ENCODE results near the gene GCNT2.
"Not testable (repeated sequence)": the region's sequence is repeated elsewhere in the genome, so short reads cannot be mapped to it uniquely, and the experiment has no call there.

GCNT2 gene

GRCh38 chr6:10595731-10596664 lies 74.8 kb downstream of the GCNT2 start:
- no peak for TF ChIP-seq CTCF (IDR thresholded peaks at IDR 0.05; ENCODE audit: low read depth, low read length)
- H3K4me1 ChIP-seq: no peaks in the 10 kb centered on the region
- no peaks in the 10 kb centered on the region for H3K9me3 ChIP-seq
- H3K36me3 ChIP-seq: no peaks in the 10 kb centered on the region
- DNase-seq: no peak
- H3K4me3 ChIP-seq (ENCODE audit: low read depth, low read length): no peak overlapping the region
- H3K27me3 ChIP-seq: no peaks in the 10 kb centered on the region

DNA sequence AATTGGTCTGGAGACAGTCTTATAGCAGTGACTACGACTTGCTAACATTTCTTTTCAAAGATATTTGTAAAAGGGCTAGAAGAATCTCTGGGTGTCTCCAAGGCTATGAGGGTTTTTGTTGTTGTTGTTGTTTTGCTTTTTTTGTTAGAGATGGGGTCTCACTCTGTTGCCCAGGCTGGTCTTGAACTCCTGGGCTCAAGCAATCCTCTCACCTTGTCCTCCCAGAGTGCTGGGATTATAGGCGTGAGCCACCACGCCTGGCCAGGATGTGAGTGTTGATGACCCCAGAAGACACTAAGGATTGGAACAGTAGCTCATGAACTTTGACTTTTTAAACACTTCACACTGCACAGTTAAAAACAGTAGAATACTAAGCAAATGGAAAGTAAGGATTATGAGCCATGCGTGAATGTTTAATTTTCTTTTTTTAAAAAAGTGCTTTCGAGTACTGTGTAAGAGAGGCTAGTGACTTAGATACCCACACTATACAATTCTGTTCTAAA lies 76.4 kb downstream of the GCNT2 start:
- no peaks in the 10 kb centered on the region for H3K9me3 ChIP-seq
- no peak for TF ChIP-seq CTCF (IDR thresholded peaks at IDR 0.05; ENCODE audit: low read depth, low read length)
- no peak for DNase-seq
- no peaks in the 10 kb centered on the region for H3K27me3 ChIP-seq
- H3K4me1 ChIP-seq: no peaks in the 10 kb centered on the region
- H3K36me3 ChIP-seq: no peaks in the 10 kb centered on the region
- H3K4me3 ChIP-seq (ENCODE audit: low read depth, low read length): no peak overlapping the region

GRCh38 chr6:10598084-10598960 lies 77.2 kb downstream of the GCNT2 start:
- TF ChIP-seq CTCF (IDR thresholded peaks at IDR 0.05; ENCODE audit: low read depth, low read length): no peak
- Histone ChIP-seq H3K4me3 (ENCODE audit: low read depth, low read length) (no peak overlapping the region), H3K36me3 (no peaks in the 10 kb centered on the region), H3K27me3 (no peaks in the 10 kb centered on the region), H3K9me3 (no peaks in the 10 kb centered on the region), H3K4me1 (no peaks in the 10 kb centered on the region)
- no peak for DNase-seq

DNA sequence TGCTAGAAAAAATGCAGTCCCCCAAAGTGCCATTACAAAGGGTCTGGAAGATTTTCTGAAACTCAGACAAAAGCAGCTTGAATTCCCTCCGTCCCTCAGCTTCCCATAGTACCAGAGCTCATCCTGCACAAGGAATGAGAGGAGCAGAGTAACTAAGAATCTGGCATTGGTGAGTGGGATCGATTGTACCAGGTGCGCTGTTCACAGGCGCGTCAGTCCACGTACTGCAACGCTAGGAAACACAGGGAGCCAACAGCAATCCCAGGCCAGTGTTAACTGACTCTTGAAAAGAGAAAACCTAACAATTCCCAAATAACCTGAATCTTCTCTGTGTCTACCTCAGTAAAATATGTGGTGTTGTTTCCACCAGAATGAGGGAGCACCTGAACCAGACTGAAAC lies 77.9 kb downstream of the GCNT2 start:
- no peaks in the 10 kb centered on the region for H3K9me3 ChIP-seq
- H3K27me3 ChIP-seq: no peaks in the 10 kb centered on the region
- no peak for TF ChIP-seq CTCF (IDR thresholded peaks at IDR 0.05; ENCODE audit: low read depth, low read length)
- no peaks in the 10 kb centered on the region for H3K4me1 ChIP-seq
- no peak overlapping the region for H3K4me3 ChIP-seq (ENCODE audit: low read depth, low read length)
- H3K36me3 ChIP-seq: no peaks in the 10 kb centered on the region
- no peak for DNase-seq

DNA sequence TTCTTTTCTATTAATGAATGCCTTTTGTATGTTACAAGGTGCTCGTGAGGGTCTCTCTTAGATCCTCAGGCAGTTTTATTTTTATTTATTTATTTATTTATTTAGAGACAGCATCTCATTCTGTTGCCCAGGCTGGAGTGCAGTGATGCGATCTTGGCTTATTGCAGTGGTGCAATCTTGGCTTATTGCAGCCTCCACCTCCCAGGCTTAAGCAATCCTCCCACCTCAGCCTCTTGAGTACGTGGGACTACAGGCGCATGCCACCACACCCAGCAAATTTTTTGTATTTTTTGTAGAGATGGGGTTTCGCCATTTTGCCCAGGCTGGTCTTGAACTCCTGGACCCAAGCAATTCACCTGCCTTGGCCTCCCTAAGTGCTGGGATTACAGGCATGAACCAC lies 79.5 kb downstream of the GCNT2 start:
- H3K27me3 ChIP-seq; H3K36me3 ChIP-seq; H3K4me1 ChIP-seq; H3K9me3 ChIP-seq; DNase-seq; H3K4me3 ChIP-seq (ENCODE audit: low read depth, low read length): not testable (repeated sequence)

GRCh38 chr6:10603219-10603618 lies 82.1 kb downstream of the GCNT2 start:
- no peaks in the 10 kb centered on the region for H3K36me3 ChIP-seq
- H3K27me3 ChIP-seq: no peaks in the 10 kb centered on the region
- no peaks in the 10 kb centered on the region for H3K9me3 ChIP-seq
- DNase-seq: no peak
- no peaks in the 10 kb centered on the region for H3K4me1 ChIP-seq
- no peak overlapping the region for H3K4me3 ChIP-seq (ENCODE audit: low read depth, low read length)
- no peak for TF ChIP-seq CTCF (IDR thresholded peaks at IDR 0.05; ENCODE audit: low read depth, low read length)
